Measurements from ENCODE around the gene FXYD1. TPM values are rescaled to one million over a fixed set of nuclear protein-coding genes. Genes with fewer than 3 reads are reported as not detected.

Gene FXYD1
- total and polyA plus RNA-seq, 2 donors (not counting 3 experiments of a cell fraction or from before 2014, with no cell fraction given), result not detected

GRCh38 chr19:35136977-35137702, 1.5 kb upstream of the FXYD1 start:
- dilution Hi-C loops (cut with MboI; ENCODE audit: extremely low pct_ligation_motif_present, low sequenced_read_pairs) (no loop called here), intact Hi-C loops (cut with micrococcal nuclease) (no loop called here)
- DNase-seq (ENCODE audit: low read depth, low spot score), result no peak
- no peaks in the 10 kb centered on the region for H3K79me2 ChIP-seq (ENCODE audit: control insufficient read depth, insufficient read depth, low read length)
- ChIA-PET POLR2A (no interaction called here), CTCF (interaction anchor here (2.0 to 4.8 kb wide), 5 partner anchors 9 to 93 kb away, joined by 5 to 52 read pairs (median 17); partner anchors contain the start of gene FXYD5)
- no peak overlapping the region for H3K9ac ChIP-seq (replicated peaks; ENCODE audit: extremely low read depth, insufficient read depth, low read length)
- H3K9me1 ChIP-seq (replicated peaks; ENCODE audit: control insufficient read depth, extremely low read depth, insufficient read depth, low read length), result no peaks in the 10 kb centered on the region
- no peak overlapping the region for H2AFZ ChIP-seq (ENCODE audit: low read depth, low read length)
- no peaks in the 10 kb centered on the region for H4K20me1 ChIP-seq (replicated peaks; ENCODE audit: control insufficient read depth, extremely low read depth, insufficient read depth, low read length)
- no peaks in the 10 kb centered on the region for H3K36me3 ChIP-seq (ENCODE audit: control insufficient read depth in 2 of 2, extremely low read depth in 1 of 2, insufficient read depth in 2 of 2, low read length in 2 of 2)
- TF ChIP-seq MYC (IDR thresholded peaks at IDR 0.05; ENCODE audit: low read depth, low read length) (no peak), GATA2 (IDR thresholded peaks at IDR 0.05; ENCODE audit: insufficient read depth, insufficient read length, low read depth, low read length) (no peak), CTCF (IDR thresholded peaks at IDR 0.05; ENCODE audit: extremely low read depth in 1 of 2, insufficient read depth in 1 of 2, low read depth in 1 of 2, low read length in 2 of 2) (no peak), MAX (IDR thresholded peaks at IDR 0.05; ENCODE audit: insufficient read depth, insufficient read length) (no peak)
- H3K27ac ChIP-seq (ENCODE audit: insufficient read depth, low read depth, low read length), result no peak overlapping the region
- H3K4me3 ChIP-seq (replicated peaks in 1 of 3; ENCODE audit: insufficient read depth in 1 of 3, low read depth in 1 of 3, low read length in 3 of 3), result no peak overlapping the region
- H3K27me3 ChIP-seq (ENCODE audit: control insufficient read depth in 2 of 2, insufficient read depth in 2 of 2, low read length in 2 of 2), result peaks cover 0 to 2% of the 10 kb centered on the region in 2 experiments
- H3K4me2 ChIP-seq (ENCODE audit: insufficient read depth, low read length), result no peak overlapping the region
- FAIRE-seq, result no peak
- no TSS peak for BruUV-seq (replicated peaks)
- peaks cover 7% of the 10 kb centered on the region for H3K4me1 ChIP-seq (ENCODE audit: control insufficient read depth, extremely low read depth, insufficient read depth, low read length)
- H3K9me3 ChIP-seq (replicated peaks; ENCODE audit: control insufficient read depth, insufficient read depth, low read length), result no peaks in the 10 kb centered on the region
